Epithelial cell of esophagus (primary cell): ENCODE data around the gene WDR82.

ENCODE experiments used
- DNase-seq: peaks from one replicate; pipeline ENCODE4 v3.0.0; 2010; ENCODE audit warnings: low read depth
- H3K4me3 ChIP-seq: 2 replicates; pipeline ENCODE4 v1.5.1; 2011; ENCODE audit warnings: mild to moderate bottlenecking, low read length, control low read depth
- CTCF ChIP-seq: IDR thresholded peaks from 2 replicates; pipeline ENCODE4 v1.5.1; 2011; ENCODE audit warnings: low read depth, mild to moderate bottlenecking, low read length, control low read depth, inconsistent platforms; ENCODE audit not compliant: insufficient read depth; ENCODE audit errors: missing control alignments

WDR82 gene

DNA sequence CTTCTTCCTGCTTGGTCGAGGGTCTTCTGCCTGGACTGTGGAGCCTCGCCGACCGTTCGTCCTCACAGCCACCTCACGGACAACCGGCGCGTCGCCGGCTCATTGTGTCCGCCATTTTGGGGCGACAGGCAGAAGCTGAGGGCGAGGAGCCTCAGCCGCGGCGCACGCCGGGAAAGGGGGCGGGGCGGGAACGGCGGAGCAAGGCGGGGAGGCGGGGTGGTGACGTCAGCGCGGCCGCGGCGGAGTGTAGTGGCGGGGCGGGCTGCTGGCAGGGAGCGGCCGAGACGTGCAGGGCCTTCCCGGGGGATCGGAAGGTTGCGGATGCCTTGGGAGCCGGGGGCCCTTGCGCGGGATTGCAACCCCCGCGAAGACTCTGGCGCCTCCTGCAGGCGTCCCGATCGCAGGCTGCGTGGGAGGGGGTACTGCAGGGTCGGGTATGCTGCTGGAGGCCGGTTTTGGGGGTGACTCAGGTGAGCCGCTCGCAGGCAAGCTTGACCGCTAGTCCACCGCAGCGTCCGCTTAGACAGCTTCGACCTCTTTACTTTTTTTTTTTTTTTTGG, at the start of gene WDR82:
Gene WDR82, minus strand, starts transcription at position 140 of the 560 bp plus-strand sequence. CDS start 288 bp downstream, outside the sequence.
- peak within 1 kb of the TSS; percentile 96 for H3K4me3 ChIP-seq
- TF ChIP-seq CTCF, result peak; percentile 40
- peak; percentile 96 for DNase-seq

- TF ChIP-seq CTCF, result no peak
- H3K4me3 ChIP-seq, result no peak overlapping the region
- DNase-seq, result no peak
These were observed 49.2 kb upstream of the WDR82 start for GRCh38 chr3:52327486-52328290.

DNA sequence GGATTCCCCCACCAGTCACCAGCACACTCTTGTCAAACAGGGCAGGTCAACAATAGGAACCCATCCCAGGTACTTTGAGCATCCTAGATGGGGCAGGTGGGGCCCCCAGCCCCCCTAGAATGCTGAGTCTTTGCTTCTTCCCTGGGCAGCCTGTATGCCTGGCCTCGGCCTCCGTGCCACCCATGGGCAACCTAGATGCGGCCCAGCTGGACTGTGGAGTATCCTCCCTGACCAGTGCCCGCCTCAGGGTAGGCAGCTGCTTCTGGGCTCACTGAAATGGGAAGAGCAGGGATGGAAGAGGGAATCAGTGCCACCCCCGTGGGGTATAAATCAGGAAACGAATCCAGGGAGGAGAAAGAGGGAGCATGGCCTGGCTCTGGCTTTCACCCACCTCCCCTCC, 48.5 kb upstream of the WDR82 start:
- no peak overlapping the region for H3K4me3 ChIP-seq
- no peak for TF ChIP-seq CTCF
- no peak for DNase-seq

GRCh38 chr3:52325686-52326085, 47.2 kb upstream of the WDR82 start:
- no peak overlapping the region for H3K4me3 ChIP-seq
- no peak for TF ChIP-seq CTCF
- no peak for DNase-seq

GRCh38 chr3:52324676-52325075, 46.2 kb upstream of the WDR82 start:
- no peak overlapping the region for H3K4me3 ChIP-seq
- TF ChIP-seq CTCF, result no peak
- no peak for DNase-seq

DNA sequence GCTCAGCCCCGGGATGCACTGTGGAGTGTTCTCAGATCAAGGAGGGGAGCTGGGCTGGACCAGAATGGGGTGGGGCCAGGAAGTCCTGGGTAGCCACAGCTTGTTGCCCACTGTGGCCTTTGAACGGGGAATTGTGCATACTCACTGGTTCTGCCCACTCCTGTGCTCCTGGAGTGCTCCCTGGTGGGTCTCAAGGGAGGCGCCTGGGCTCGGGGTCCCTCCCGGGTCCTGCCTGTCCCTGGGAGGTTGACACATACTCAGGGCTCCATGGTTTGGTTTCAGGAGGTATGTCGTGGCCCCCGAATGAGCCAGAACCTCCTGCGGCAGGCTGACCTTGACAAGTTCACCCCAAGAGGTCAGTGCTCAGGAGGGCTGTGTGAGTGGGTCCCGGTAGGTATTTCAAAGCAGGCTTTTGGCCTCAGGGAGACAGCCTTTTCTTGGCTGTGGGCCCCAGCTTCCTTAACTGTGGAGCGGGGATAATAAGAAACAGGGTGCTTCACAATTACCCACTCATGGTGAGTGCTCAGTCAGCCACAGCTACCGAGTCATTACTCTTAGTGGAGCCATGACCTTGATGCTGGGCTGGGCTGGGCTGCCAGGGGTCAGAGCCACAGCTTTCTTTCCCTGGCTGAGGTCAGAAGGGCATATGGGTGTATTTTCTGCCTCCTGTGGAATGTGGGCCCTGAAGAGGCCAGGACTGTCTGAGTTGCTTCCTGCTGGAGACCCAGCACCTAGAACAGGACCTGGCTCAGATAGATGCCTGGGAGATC, 45.3 kb upstream of the WDR82 start:
- DNase-seq, result no peak
- TF ChIP-seq CTCF, result no peak
- H3K4me3 ChIP-seq, result no peak overlapping the region

- no peak for DNase-seq
- no peak overlapping the region for H3K4me3 ChIP-seq
- TF ChIP-seq CTCF, result no peak
These were observed 44.0 kb upstream of the WDR82 start for GRCh38 chr3:52322466-52322865.
